Cardiac muscle cell (in vitro differentiated cells and primary cell): ENCODE data around the gene USF3. TPM values are rescaled to one million over a fixed set of nuclear protein-coding genes. Genes with fewer than 3 reads are reported as not detected.

Source experiments
- DNase-seq, 2 donors: peaks; one replicate each; pipeline versions ENCODE4 v3.0.0 to v3.0.0-alpha.2; 2010 to 2017; ENCODE audit warnings: low read depth in 1 of 2, low spot score in 1 of 2
- H3K27ac ChIP-seq: fragments of 200-600 bp; sonication (generic); 2 replicates; pipeline ENCODE4 v1.5.1; 2016
- H3K27me3 ChIP-seq: fragments of 200-600 bp; sonication (generic); 2 replicates; pipeline ENCODE4 v1.6.0; 2016; ENCODE audit warnings: control low read depth
- H3K36me3 ChIP-seq: fragments of 200-600 bp; sonication (generic); 2 replicates; pipeline ENCODE4 v1.5.1; 2016; ENCODE audit warnings: control low read depth
- H3K4me1 ChIP-seq: fragments of 200-600 bp; sonication (generic); 2 replicates; pipeline ENCODE4 v1.8.1; 2017; ENCODE audit warnings: low read depth, mild to moderate bottlenecking, mixed run types
- H3K4me3 ChIP-seq: fragments of 200-600 bp; sonication (generic); 2 replicates; pipeline ENCODE4 v1.5.1; 2016; ENCODE audit warnings: mild to moderate bottlenecking
- H3K9me3 ChIP-seq: fragments of 200-600 bp; sonication (generic); 2 replicates; pipeline ENCODE4 v1.5.1; 2017; ENCODE audit warnings: low read depth, mild to moderate bottlenecking, control low read depth
- polyA plus RNA-seq: library from polyadenylated mRNA; unstranded; fragments of >200 nt; fragmentation: Nextera tagmentation; extraction: Ambion mirVana; gene quantifications from 2 replicates; pipeline ENCODE4 v1.2.1, GENCODE V29; 2016
- total RNA-seq: library from RNA; depleted of rRNA; stranded (reverse); fragments of >200 nt; gene quantifications from 2 replicates; pipeline ENCODE4 v1.2.3, GENCODE V29; 2016
- TF ChIP-seq, protein P1 (sequence below): IDR thresholded peaks from 2 replicates; pipeline ENCODE4 v1.5.1; 2012; ENCODE audit warnings: low read depth, mild to moderate bottlenecking, low read length

Gene USF3
- total and polyA plus RNA-seq, 2 experiments from 2014 or later = 3.1 to 11.4 TPM

- H3K9me3 ChIP-seq = no peaks in the 10 kb centered on the region
- no peaks in the 10 kb centered on the region for H3K4me1 ChIP-seq
- no peak overlapping the region for H3K27ac ChIP-seq
- peaks cover 16% of the 10 kb centered on the region for H3K36me3 ChIP-seq
- H3K4me3 ChIP-seq = no peak overlapping the region
- TF ChIP-seq, protein P1, sequence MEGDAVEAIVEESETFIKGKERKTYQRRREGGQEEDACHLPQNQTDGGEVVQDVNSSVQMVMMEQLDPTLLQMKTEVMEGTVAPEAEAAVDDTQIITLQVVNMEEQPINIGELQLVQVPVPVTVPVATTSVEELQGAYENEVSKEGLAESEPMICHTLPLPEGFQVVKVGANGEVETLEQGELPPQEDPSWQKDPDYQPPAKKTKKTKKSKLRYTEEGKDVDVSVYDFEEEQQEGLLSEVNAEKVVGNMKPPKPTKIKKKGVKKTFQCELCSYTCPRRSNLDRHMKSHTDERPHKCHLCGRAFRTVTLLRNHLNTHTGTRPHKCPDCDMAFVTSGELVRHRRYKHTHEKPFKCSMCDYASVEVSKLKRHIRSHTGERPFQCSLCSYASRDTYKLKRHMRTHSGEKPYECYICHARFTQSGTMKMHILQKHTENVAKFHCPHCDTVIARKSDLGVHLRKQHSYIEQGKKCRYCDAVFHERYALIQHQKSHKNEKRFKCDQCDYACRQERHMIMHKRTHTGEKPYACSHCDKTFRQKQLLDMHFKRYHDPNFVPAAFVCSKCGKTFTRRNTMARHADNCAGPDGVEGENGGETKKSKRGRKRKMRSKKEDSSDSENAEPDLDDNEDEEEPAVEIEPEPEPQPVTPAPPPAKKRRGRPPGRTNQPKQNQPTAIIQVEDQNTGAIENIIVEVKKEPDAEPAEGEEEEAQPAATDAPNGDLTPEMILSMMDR = no peak
- no peaks in the 10 kb centered on the region for H3K27me3 ChIP-seq
- DNase-seq = no peak
Measured at GRCh38 chr3:113660458-113660857, 36.0 kb downstream of the USF3 start.

DNA sequence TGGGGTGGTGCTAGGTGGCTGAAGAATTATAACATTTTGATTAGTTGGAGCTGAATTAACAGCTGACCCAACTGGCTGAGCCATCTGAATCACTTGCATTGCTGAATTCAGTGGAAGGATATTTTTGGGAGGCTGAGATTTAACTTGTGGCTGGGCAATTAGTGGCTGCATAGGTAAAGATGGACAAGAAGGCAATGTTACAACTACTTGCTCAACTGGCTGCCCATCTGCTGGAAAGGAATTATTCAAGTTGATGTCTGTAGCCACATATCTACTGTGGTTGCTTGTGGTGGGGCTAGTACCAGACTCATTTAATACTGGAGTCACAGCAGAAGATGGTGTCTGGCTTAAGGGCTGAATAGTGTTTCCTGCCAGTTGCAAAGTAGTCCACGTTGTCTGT lies 36.4 kb downstream of the USF3 start:
- TF ChIP-seq, protein P1 = no peak
- Histone ChIP-seq H3K27ac (no peak overlapping the region), H3K27me3 (no peaks in the 10 kb centered on the region), H3K36me3 (peaks cover 16% of the 10 kb centered on the region), H3K4me3 (no peak overlapping the region), H3K4me1 (no peaks in the 10 kb centered on the region), H3K9me3 (no peaks in the 10 kb centered on the region)
- DNase-seq = no peak

- Histone ChIP-seq H3K36me3 (peaks cover 14% of the 10 kb centered on the region), H3K4me1 (peaks cover 2% of the 10 kb centered on the region), H3K4me3 (no peak overlapping the region), H3K27me3 (no peaks in the 10 kb centered on the region), H3K9me3 (no peaks in the 10 kb centered on the region), H3K27ac (no peak overlapping the region)
- TF ChIP-seq, protein P1 = no peak
- no peak for DNase-seq
Measured at GRCh38 chr3:113659101-113659541, 37.3 kb downstream of the USF3 start.

DNA sequence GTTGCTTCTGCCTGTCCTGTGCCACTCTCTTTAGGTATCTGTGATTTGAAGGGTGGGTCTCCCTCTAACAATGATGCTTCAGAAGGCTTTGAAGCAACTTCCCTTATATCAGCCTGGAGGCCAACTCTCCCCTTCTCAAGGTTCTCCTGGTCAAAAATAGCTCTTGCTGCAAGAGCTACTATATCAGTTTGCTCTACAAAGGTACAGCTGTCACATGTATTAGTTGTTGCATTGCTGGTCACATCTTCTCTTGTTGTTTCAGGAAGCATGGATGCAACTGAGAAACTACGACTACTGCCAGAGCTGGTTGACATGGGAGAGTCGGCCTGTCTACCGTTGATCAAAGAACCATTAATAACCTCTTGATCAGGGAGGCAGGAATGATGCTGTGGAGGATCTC lies 38.3 kb downstream of the USF3 start:
- Histone ChIP-seq H3K9me3 (no peaks in the 10 kb centered on the region), H3K4me1 (peaks cover 2% of the 10 kb centered on the region), H3K27me3 (no peaks in the 10 kb centered on the region), H3K4me3 (no peak overlapping the region), H3K36me3 (peaks cover 8% of the 10 kb centered on the region), H3K27ac (no peak overlapping the region)
- no peak for DNase-seq
- TF ChIP-seq, protein P1 = no peak

- TF ChIP-seq, protein P1 = no peak
- no peaks in the 10 kb centered on the region for H3K9me3 ChIP-seq
- H3K27ac ChIP-seq = peak overlapping the region; percentile 5
- DNase-seq = no peak
- no peak overlapping the region for H3K4me3 ChIP-seq
- H3K4me1 ChIP-seq = peaks cover 2% of the 10 kb centered on the region
- H3K36me3 ChIP-seq = peaks cover 7% of the 10 kb centered on the region
- H3K27me3 ChIP-seq = no peaks in the 10 kb centered on the region
Measured at GRCh38 chr3:113654851-113655250, 41.6 kb downstream of the USF3 start.

- Histone ChIP-seq H3K27ac (no peak overlapping the region), H3K27me3 (no peaks in the 10 kb centered on the region), H3K4me1 (peaks cover 2% of the 10 kb centered on the region), H3K36me3 (peaks cover 3% of the 10 kb centered on the region), H3K9me3 (no peaks in the 10 kb centered on the region), H3K4me3 (no peak overlapping the region)
- TF ChIP-seq, protein P1 = no peak
- DNase-seq = no peak
Measured at GRCh38 chr3:113654310-113654709, 42.1 kb downstream of the USF3 start.
